ENCODE data around the gene IL17RE.

GRCh38 chr3:9930804-9931418 lies 28.3 kb downstream of the IL17RE start:
- TF ChIP-seq PATZ1 (CRISPR knock-in tag; IDR thresholded peaks at IDR 0.05; ENCODE audit: borderline replicate concordance) (no peak), ISL1 (CRISPR knock-in tag; IDR thresholded peaks at IDR 0.05) (no peak), CSDC2 (CRISPR knock-in tag; IDR thresholded peaks at IDR 0.05) (no peak)
